ENCODE results near the gene MLLT1. TPM values are rescaled to one million over a fixed set of nuclear protein-coding genes. Genes with fewer than 3 reads are reported as not detected.

MLLT1 gene
- total RNA-seq, 4 donors from 2014 or later: 16.0 to 29.0 (median 22.7) TPM

- Histone ChIP-seq H3K4me1 (peaks cover 27% of the 10 kb centered on the region), H3K27ac (no peak overlapping the region), H3K4me3 (no peak overlapping the region), H3K27me3 (no peaks in the 10 kb centered on the region), H3K9me3 (no peaks in the 10 kb centered on the region), H3K36me3 (no peaks in the 10 kb centered on the region)
- 69% methylated on average over 6 of the region's 6 CpGs for WGBS
- DNase-seq (ENCODE audit: low spot score in 2 of 2): no peak
- TF ChIP-seq, protein P1, sequence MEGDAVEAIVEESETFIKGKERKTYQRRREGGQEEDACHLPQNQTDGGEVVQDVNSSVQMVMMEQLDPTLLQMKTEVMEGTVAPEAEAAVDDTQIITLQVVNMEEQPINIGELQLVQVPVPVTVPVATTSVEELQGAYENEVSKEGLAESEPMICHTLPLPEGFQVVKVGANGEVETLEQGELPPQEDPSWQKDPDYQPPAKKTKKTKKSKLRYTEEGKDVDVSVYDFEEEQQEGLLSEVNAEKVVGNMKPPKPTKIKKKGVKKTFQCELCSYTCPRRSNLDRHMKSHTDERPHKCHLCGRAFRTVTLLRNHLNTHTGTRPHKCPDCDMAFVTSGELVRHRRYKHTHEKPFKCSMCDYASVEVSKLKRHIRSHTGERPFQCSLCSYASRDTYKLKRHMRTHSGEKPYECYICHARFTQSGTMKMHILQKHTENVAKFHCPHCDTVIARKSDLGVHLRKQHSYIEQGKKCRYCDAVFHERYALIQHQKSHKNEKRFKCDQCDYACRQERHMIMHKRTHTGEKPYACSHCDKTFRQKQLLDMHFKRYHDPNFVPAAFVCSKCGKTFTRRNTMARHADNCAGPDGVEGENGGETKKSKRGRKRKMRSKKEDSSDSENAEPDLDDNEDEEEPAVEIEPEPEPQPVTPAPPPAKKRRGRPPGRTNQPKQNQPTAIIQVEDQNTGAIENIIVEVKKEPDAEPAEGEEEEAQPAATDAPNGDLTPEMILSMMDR (IDR thresholded peaks at IDR 0.05): no peak
- TF ChIP-seq EP300 (IDR thresholded peaks at IDR 0.05): no peak
- no peak for TF ChIP-seq POLR2AphosphoS5 (IDR thresholded peaks at IDR 0.05)
- no peak for TF ChIP-seq POLR2A (IDR thresholded peaks at IDR 0.05)
Observed at GRCh38 chr19:6248844-6249243, 30.9 kb downstream of the MLLT1 start.

- Histone ChIP-seq H3K27me3 (no peaks in the 10 kb centered on the region), H3K36me3 (no peaks in the 10 kb centered on the region), H3K4me1 (peaks cover 31% of the 10 kb centered on the region), H3K4me3 (no peak overlapping the region), H3K27ac (no peak overlapping the region), H3K9me3 (no peaks in the 10 kb centered on the region)
- TF ChIP-seq POLR2A (IDR thresholded peaks at IDR 0.05) (no peak), POLR2AphosphoS5 (IDR thresholded peaks at IDR 0.05) (no peak), EP300 (IDR thresholded peaks at IDR 0.05) (no peak)
- TF ChIP-seq, protein P1 (IDR thresholded peaks at IDR 0.05): no peak
- 80% methylated on average over 3 of the region's 3 CpGs for WGBS
- DNase-seq (ENCODE audit: low spot score in 2 of 2): no peak
Observed at GRCh38 chr19:6248341-6248740, 31.4 kb downstream of the MLLT1 start.

DNA sequence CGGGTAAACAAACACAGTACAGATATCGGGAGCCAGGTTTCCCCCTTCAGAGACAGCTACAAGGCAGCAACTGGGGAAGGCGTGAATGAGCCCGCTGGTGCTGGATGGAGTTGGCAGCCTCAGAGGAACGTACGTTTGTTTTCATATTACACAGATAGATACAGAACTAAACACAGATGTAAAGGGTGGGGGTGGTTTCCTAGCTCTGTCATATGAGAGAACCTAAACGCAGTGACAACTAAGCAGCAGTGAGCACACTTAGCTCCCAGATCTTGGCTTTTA is 32.8 kb downstream of the MLLT1 start:
- Histone ChIP-seq H3K4me3 (no peak overlapping the region), H3K27ac (no peak overlapping the region), H3K27me3 (no peaks in the 10 kb centered on the region), H3K4me1 (peaks cover 44% of the 10 kb centered on the region), H3K9me3 (no peaks in the 10 kb centered on the region), H3K36me3 (no peaks in the 10 kb centered on the region)
- no peak for TF ChIP-seq POLR2AphosphoS5 (IDR thresholded peaks at IDR 0.05)
- TF ChIP-seq, protein P1 (IDR thresholded peaks at IDR 0.05): no peak
- 91% methylated on average over 7 of the region's 7 CpGs for WGBS
- DNase-seq (ENCODE audit: low spot score in 2 of 2): no peak

DNA sequence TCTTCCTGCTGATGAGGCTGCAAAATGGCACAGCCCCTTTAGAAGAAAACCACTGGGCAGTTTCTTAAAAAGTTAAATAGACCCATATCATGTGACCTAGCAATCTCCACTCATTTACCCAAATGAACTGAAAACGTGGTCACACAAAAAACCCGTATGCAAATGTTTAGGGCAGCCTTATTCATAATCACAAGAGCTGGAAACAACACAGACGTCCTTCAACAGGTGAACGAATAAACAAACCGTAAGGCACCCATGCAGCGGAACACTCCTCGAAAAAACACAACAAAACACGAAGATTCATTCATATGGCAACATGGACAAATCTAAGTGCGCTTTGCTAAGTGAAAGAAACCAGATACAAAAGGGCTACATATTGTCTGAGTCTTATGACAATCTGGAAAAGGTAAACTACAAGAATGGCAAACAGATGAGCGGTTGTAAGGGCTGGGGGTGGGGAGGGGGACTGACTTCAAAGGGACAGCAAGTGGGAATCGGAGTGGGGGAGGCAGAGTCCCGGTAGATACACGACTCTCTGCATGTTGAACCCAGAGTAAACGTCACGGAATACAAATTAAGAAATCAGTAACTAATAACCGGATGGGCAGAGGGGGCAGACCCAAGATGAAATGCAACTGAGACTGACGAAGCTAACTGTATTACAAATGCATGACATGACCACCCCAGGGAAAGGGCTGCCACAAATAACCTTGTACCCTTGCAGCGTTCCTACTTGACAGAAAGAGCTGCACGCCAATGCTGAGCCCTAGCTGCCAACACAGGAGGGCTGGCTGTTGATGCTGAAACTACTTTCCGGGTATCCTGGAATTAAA is 33.4 kb downstream of the MLLT1 start:
- WGBS: 90% methylated on average over 20 of the region's 20 CpGs
- Histone ChIP-seq H3K27ac (no peak overlapping the region), H3K4me1 (peaks cover 50% of the 10 kb centered on the region), H3K9me3 (no peaks in the 10 kb centered on the region), H3K27me3 (no peaks in the 10 kb centered on the region), H3K4me3 (no peak overlapping the region), H3K36me3 (no peaks in the 10 kb centered on the region)
- no peak for TF ChIP-seq EP300 (IDR thresholded peaks at IDR 0.05)
- TF ChIP-seq POLR2A (IDR thresholded peaks at IDR 0.05): no peak
- TF ChIP-seq POLR2AphosphoS5 (IDR thresholded peaks at IDR 0.05): no peak
- TF ChIP-seq, protein P1 (IDR thresholded peaks at IDR 0.05): no peak
- DNase-seq (ENCODE audit: low spot score in 2 of 2): no peak

- peaks cover 59% of the 10 kb centered on the region for H3K4me1 ChIP-seq
- TF ChIP-seq POLR2A (IDR thresholded peaks at IDR 0.05) (no peak), POLR2AphosphoS5 (IDR thresholded peaks at IDR 0.05) (no peak), EP300 (IDR thresholded peaks at IDR 0.05) (no peak)
- TF ChIP-seq, protein P1 (IDR thresholded peaks at IDR 0.05): no peak
- H3K27ac ChIP-seq: peak overlapping the region; percentile 10
- WGBS: 71% methylated on average over 9 of the region's 10 CpGs
- H3K9me3 ChIP-seq: no peaks in the 10 kb centered on the region
- DNase-seq (ENCODE audit: low spot score in 2 of 2): peak in 1 of 2 donors; percentile 55
- no peak overlapping the region for H3K4me3 ChIP-seq
- H3K27me3 ChIP-seq: no peaks in the 10 kb centered on the region
- no peaks in the 10 kb centered on the region for H3K36me3 ChIP-seq
Observed at GRCh38 chr19:6242677-6243076, 37.1 kb downstream of the MLLT1 start.

All from suprapubic skin (tissue), 4 donors.